Pancreas (tissue), 10 donors: ENCODE measurements around the gene FAS. TPM values are rescaled to one million over a fixed set of nuclear protein-coding genes. Genes with fewer than 3 reads are reported as not detected.
A peak's percentile ranks its signal among the peaks of the same experiment; 100 is the strongest.

ENCODE experiments used
- ATAC-seq, 4 donors: fragments of 200-7000 bp; cut with Tn5 transposase; one replicate each; pipeline versions ENCODE4 v1.8.0 to v1.9.1; 2020; ENCODE audit warnings: mild to moderate bottlenecking in 4 of 4, moderate library complexity in 4 of 4
- DNase-seq, 6 donors: peaks; one replicate each; pipeline ENCODE4 v3.0.0-alpha.2; 2020
- FAIRE-seq: peaks from 2 replicates; lab custom pipeline; 2012; peaks lifted over from hg19 to GRCh38; lab: Jason Lieb, UNC
- H3K27ac ChIP-seq, 4 donors: fragments of 200-600 bp; sonication (generic); 1 replicate in 3 of 4; 2 replicates in 1 of 4; pipeline versions ENCODE4 v1.5.0 to v1.8.0; 2020
- H3K27me3 ChIP-seq, 4 donors: fragments of 200-600 bp; one replicate each; pipeline ENCODE4 v1.8.0; 2021
- H3K36me3 ChIP-seq, 3 donors: fragments of 200-600 bp; sonication (generic) in 1 of 3; one replicate each; pipeline versions ENCODE4 v1.5.0 to v1.8.0; 2020 to 2021
- H3K4me1 ChIP-seq, 3 donors: fragments of 200-600 bp; one replicate each; pipeline ENCODE4 v1.8.0; 2021
- H3K4me3 ChIP-seq, 4 donors: fragments of 200-600 bp; sonication (generic) in 2 of 4; one replicate each; pipeline versions ENCODE4 v1.5.0 to v1.8.0; 2020 to 2021
- H3K9me3 ChIP-seq, 4 donors: fragments of 200-600 bp; one replicate each; pipeline ENCODE4 v1.8.0; 2021
- WGBS, 2 donors: extraction: QIAGEN DNeasy Blood & Tissue Kit; methylation state at CpG; one replicate each; pipeline ENCODE4 v1.1.7; 2013; 5-methylcytosine and 5-hydroxymethylcytosine counted together
- intact Hi-C, 3 donors: fragments of 100-400 bp; cut with DNase I; formaldehyde crosslinking; loops; one replicate each; pipeline versions ENCODE4 v1.11.1 to v1.14.2; 2022
- polyA plus RNA-seq, 2 donors: library from polyadenylated mRNA; stranded (reverse); fragments of 200-250 nt; gene quantifications; one replicate each; pipeline ENCODE4 v1.2.3, GENCODE V29; 2013
- total RNA-seq, 6 donors: library from RNA; stranded (reverse); fragmentation: NEBNext Ultra II Directional in 4 of 6; extraction: Animal tissue kit (Norgen Biotek cat#: 25700) in 4 of 6; gene quantifications; one replicate each; pipeline versions ENCODE4 v1.2.1 to v1.2.4, GENCODE V29; 2021 to 2023
- TF ChIP-seq, protein P1 (sequence below), 4 donors: fragments of 200-600 bp; sonication (generic) in 3 of 4; IDR thresholded peaks; one replicate each; pipeline versions ENCODE4 v1.5.0 to v1.8.0; 2021; ENCODE audit warnings: antibody characterized with exemption in 4 of 4
- donor health status: healthy with polysubstance abuse.
- donor health status: DM: no; HTN: no; CAD: no; lungs with moderate emphysema.
- donor health status: DM: no; HTN: no; CAD: no.
- donor health status: control.
- donor health status: control.
- donor health status: Bipolar disorder and iron deficiency.
- donor health status: DM: yes; HTN: yes; CAD: no.
- donor health status: DM: no; HTN: no; CAD: no.
- donor health status: DM: no; HTN: no; CAD: no.
- donor health status: DM: yes; HTN: yes; CAD: no.

The FAS gene
- total and polyA plus RNA-seq, 8 donors = 1.4 to 10.3 (median 3.2) TPM

DNA sequence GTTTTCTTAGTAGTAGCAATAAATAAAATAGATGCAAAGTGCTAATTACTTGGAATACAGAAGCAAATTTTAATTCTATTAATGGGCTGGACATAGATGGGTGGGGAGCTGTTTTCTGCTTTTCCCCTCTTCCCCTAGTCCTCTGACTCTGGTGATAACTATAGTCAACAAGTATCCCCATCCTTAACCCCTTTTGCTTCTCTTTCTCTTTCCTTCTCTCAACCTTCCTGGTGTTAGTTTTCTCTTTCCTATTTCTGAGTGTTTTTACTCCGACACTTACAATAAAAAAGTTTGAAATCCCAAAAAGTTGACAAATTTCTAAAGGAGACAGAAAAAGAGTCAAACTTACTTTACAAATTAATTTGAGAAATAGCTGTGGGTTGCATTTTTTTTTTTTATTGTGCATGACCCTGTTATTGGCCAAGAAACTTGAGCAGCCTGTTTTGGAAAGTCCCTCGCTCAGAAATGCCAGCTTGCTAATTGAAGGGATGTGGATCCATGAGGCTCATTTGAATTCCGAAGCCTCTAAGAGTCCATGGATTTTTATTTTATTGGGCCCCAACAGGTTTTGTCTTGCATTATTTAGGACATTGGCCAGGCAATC lies 2.4 kb downstream of the FAS start:
- peaks cover 0 to 16% (median 6%) of the 10 kb centered on the region in 3 donors for H3K4me1 ChIP-seq
- no peak for ATAC-seq
- WGBS, 2 donors = 61 to 66% methylated on average over 3 of the region's 3 CpGs
- FAIRE-seq = peak; percentile 49
- H3K27me3 ChIP-seq = no peaks in the 10 kb centered on the region
- TF ChIP-seq, protein P1, sequence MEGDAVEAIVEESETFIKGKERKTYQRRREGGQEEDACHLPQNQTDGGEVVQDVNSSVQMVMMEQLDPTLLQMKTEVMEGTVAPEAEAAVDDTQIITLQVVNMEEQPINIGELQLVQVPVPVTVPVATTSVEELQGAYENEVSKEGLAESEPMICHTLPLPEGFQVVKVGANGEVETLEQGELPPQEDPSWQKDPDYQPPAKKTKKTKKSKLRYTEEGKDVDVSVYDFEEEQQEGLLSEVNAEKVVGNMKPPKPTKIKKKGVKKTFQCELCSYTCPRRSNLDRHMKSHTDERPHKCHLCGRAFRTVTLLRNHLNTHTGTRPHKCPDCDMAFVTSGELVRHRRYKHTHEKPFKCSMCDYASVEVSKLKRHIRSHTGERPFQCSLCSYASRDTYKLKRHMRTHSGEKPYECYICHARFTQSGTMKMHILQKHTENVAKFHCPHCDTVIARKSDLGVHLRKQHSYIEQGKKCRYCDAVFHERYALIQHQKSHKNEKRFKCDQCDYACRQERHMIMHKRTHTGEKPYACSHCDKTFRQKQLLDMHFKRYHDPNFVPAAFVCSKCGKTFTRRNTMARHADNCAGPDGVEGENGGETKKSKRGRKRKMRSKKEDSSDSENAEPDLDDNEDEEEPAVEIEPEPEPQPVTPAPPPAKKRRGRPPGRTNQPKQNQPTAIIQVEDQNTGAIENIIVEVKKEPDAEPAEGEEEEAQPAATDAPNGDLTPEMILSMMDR (IDR thresholded peaks at IDR 0.05) = no peak
- no peaks in the 10 kb centered on the region for H3K9me3 ChIP-seq
- peak overlapping the region in 1 of 4 donors; percentile 28 for H3K27ac ChIP-seq
- no peaks in the 10 kb centered on the region for H3K36me3 ChIP-seq
- no peak for DNase-seq
- intact Hi-C loops = no loop called here
- peak overlapping the region in 1 of 4 donors; percentile 70 for H3K4me3 ChIP-seq

DNA sequence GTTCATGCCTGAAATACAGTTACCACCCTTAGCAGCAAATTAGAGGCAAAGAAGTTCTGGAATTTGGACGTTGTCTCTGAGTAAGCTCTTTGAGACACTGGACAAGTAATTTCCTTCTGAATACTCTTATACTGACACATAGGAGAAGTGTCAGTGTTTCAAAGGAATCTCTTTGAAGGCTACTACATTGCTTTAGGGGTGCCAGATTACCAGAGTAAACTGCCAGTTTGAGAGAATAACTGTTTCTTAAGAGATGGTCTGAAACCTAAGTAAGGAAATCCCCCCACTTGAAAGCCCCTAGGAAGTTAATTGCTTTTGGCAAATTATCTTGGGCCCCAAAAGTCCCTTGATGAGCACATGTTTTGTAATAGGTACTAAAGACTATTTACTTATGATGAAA lies 3.4 kb downstream of the FAS start:
- FAIRE-seq (no peak), DNase-seq (no peak), ATAC-seq (no peak)
- Histone ChIP-seq H3K4me1 (peaks cover 0 to 16% (median 6%) of the 10 kb centered on the region in 3 donors), H3K4me3 (no peak overlapping the region), H3K9me3 (no peaks in the 10 kb centered on the region), H3K27me3 (no peaks in the 10 kb centered on the region), H3K36me3 (no peaks in the 10 kb centered on the region), H3K27ac (peak overlapping the region in 1 of 4 donors; percentile 28)
- intact Hi-C loops = no loop called here
- 54 to 57% methylated on average over 1 of the region's 1 CpG for WGBS, 2 donors
- TF ChIP-seq, protein P1 (IDR thresholded peaks at IDR 0.05) = no peak

DNA sequence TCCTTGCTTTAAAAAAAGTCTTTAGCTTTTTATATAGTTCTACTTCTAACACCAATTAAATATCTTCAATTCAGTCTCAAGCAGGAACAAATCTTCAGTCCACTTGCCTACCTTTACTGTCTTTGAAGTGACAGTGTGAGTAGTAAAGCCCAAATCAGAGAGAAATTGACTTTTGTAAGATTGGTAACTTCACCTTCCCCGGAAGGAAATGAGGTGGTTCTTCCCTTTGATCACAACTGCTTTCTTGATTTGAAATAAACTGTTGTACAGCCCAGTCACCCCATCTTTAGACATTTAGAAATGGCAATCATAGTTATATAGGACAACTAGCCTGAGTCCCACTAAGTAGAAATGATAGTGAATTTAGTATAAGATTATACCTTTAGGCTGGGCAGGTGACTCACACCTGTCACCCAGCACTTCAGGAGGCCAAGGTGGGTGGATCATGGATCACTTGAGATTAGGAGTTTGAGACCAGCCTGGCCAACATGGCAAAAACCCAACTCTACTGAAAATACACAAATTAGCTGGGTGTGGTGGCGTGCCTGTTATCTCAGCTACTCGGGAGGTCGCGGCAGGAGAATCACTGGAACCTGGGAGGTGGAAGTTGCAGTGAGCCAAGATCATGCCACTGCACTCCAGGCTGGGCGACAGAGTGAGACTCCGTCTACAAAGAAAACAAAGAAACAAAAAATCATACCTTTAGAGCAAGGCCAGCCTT lies 4.7 kb downstream of the FAS start:
- ATAC-seq = no peak
- DNase-seq = no peak
- no peak for FAIRE-seq
- TF ChIP-seq, protein P1 (IDR thresholded peaks at IDR 0.05) = no peak
- WGBS, 2 donors = 60 to 65% methylated on average over 7 of the region's 7 CpGs
- intact Hi-C loops = no loop called here
- H3K27me3 ChIP-seq = no peaks in the 10 kb centered on the region
- no peaks in the 10 kb centered on the region for H3K36me3 ChIP-seq
- no peak overlapping the region for H3K27ac ChIP-seq
- no peaks in the 10 kb centered on the region for H3K9me3 ChIP-seq
- peaks cover 0 to 16% (median 6%) of the 10 kb centered on the region in 3 donors for H3K4me1 ChIP-seq
- no peak overlapping the region for H3K4me3 ChIP-seq

DNA sequence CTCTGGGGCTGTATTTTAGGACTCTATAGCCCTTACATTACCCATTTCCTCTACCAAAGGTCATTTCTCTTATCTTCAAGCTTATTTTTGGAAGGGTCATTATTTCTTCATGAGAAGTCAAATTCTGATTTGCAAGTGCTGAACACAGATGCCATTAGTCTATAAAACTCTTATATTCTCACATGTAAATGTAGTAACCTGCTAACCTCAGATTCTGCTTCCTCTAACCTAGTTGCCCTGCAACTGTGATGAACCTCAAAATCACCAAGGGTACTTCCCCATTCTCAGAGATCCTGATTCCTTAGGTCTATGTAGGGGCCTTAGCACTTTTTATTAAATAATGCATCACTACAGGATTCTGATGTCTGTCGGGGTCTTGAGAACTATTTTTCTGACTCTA lies 6.3 kb downstream of the FAS start:
- H3K36me3 ChIP-seq = no peaks in the 10 kb centered on the region
- ATAC-seq (no peak), FAIRE-seq (no peak), DNase-seq (no peak)
- peaks cover 0 to 15% (median 4%) of the 10 kb centered on the region in 3 donors for H3K4me1 ChIP-seq
- TF ChIP-seq, protein P1 (IDR thresholded peaks at IDR 0.05) = no peak
- H3K9me3 ChIP-seq = no peaks in the 10 kb centered on the region
- intact Hi-C loops = no loop called here
- H3K27me3 ChIP-seq = no peaks in the 10 kb centered on the region
- no peak overlapping the region for H3K4me3 ChIP-seq
- H3K27ac ChIP-seq = no peak overlapping the region
- WGBS, 2 donors = 78 to 86% methylated on average over 1 of the region's 1 CpG

DNA sequence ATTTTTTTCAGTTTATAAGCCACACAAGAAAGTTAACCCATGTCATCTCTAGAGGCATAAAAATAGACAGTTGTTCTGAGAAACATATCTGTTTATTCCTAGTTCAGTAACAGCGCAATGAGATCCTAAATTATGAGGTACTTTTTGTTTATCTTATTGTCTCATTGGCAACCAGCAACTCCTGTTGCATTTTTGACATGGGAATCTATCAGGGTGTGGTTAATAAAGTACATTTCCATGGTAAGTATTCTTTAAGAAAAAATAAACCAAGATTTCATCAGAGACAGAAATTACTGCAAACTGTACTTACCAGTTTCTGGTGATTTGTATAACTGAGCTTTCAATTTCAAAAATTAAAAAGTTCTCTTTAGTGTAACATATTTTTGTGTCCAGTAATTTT lies 9.0 kb downstream of the FAS start:
- intact Hi-C loops = no loop called here
- no peak for ATAC-seq
- 88 to 89% methylated on average over 1 of the region's 1 CpG for WGBS, 2 donors
- H3K4me1 ChIP-seq = peaks cover 0 to 13% (median 4%) of the 10 kb centered on the region in 3 donors
- no peaks in the 10 kb centered on the region for H3K27me3 ChIP-seq
- no peak overlapping the region for H3K27ac ChIP-seq
- no peaks in the 10 kb centered on the region for H3K36me3 ChIP-seq
- H3K9me3 ChIP-seq = no peaks in the 10 kb centered on the region
- TF ChIP-seq, protein P1 (IDR thresholded peaks at IDR 0.05) = no peak
- no peak for DNase-seq
- no peak overlapping the region for H3K4me3 ChIP-seq
- peak; percentile 65 for FAIRE-seq
